ENCODE data around the gene METTL18.
"Not testable (repeated sequence)": the region's sequence is repeated elsewhere in the genome, so short reads cannot be mapped to it uniquely, and the experiment has no call there.

The METTL18 gene

GRCh38 chr1:169794530-169795416 is at the start of gene METTL18:
TSS of gene METTL18 (minus strand) at chr1:169794907. CDS start at chr1:169793695, 1,212 bp downstream.
- peak; percentile 90 for DNase-seq

- no peak for DNase-seq
Observed at GRCh38 chr1:169838942-169839341, 44.2 kb upstream of the METTL18 start.

GRCh38 chr1:169836198-169836597 is 41.5 kb upstream of the METTL18 start:
- DNase-seq, result no peak

GRCh38 chr1:169835647-169836046 is 40.9 kb upstream of the METTL18 start:
- no peak for DNase-seq

GRCh38 chr1:169834869-169835268 is 40.2 kb upstream of the METTL18 start:
- no peak for DNase-seq

- DNase-seq, result no peak
Observed at GRCh38 chr1:169833179-169833901, 38.6 kb upstream of the METTL18 start.

- DNase-seq, result no peak
Observed at GRCh38 chr1:169829671-169830070, 35.0 kb upstream of the METTL18 start.

GRCh38 chr1:169824153-169824552 is 29.4 kb upstream of the METTL18 start:
- DNase-seq, result no peak

- no peak for DNase-seq
Observed at GRCh38 chr1:169821500-169821899, 26.8 kb upstream of the METTL18 start.

GRCh38 chr1:169816617-169817016 is 21.9 kb upstream of the METTL18 start:
- no peak for DNase-seq

- DNase-seq, result no peak
Observed at GRCh38 chr1:169814265-169814664, 19.6 kb upstream of the METTL18 start.

- no peak for DNase-seq
Observed at GRCh38 chr1:169812131-169812530, 17.4 kb upstream of the METTL18 start.

- DNase-seq, result not testable (repeated sequence)
Observed at GRCh38 chr1:169811418-169812035, 16.8 kb upstream of the METTL18 start.

- no peak for DNase-seq
Observed at GRCh38 chr1:169809370-169810095, 14.8 kb upstream of the METTL18 start.

GRCh38 chr1:169804941-169805340 is 10.2 kb upstream of the METTL18 start:
- no peak for DNase-seq

- no peak for DNase-seq
Observed at GRCh38 chr1:169802888-169803287, 8.2 kb upstream of the METTL18 start.

GRCh38 chr1:169797281-169797680 is 2.6 kb upstream of the METTL18 start:
- no peak for DNase-seq

- no peak for DNase-seq
Observed at GRCh38 chr1:169796274-169796810, 1.6 kb upstream of the METTL18 start.

GRCh38 chr1:169795687-169796086 is 980 bp upstream of the METTL18 start:
- no peak for DNase-seq

- DNase-seq, result no peak
Observed at GRCh38 chr1:169793730-169794129, 977 bp downstream of the METTL18 start.

- no peak for DNase-seq
Observed at GRCh38 chr1:169788402-169788801, 6.3 kb downstream of the METTL18 start.

- DNase-seq, result no peak
Observed at GRCh38 chr1:169786974-169787373, 7.7 kb downstream of the METTL18 start.

GRCh38 chr1:169785267-169785666 is 9.4 kb downstream of the METTL18 start:
- DNase-seq, result no peak
